Measurements from ENCODE around the gene TIAM2.

Gene TIAM2

DNA sequence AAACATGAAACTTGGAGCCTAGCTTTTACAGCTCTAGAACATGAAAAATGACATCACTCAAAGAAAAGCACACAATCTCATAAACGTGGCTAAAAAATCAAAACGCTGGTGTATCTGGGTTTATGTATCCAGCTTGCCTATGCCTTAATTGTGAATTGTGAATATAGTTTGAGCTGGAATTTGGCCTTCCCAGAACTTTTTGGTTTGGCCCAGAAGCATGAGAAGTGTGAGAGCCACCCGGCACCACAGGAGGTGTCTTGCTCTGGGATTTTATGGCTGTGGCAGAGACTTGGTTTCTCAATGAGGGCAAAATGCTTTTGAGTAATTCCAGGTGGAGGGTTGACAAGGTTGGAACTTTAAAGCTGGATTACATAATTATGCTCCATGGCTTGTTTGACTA is 69.2 kb downstream of the TIAM2 start:
- DNase-seq (ENCODE audit: low read depth) = no peak

DNA sequence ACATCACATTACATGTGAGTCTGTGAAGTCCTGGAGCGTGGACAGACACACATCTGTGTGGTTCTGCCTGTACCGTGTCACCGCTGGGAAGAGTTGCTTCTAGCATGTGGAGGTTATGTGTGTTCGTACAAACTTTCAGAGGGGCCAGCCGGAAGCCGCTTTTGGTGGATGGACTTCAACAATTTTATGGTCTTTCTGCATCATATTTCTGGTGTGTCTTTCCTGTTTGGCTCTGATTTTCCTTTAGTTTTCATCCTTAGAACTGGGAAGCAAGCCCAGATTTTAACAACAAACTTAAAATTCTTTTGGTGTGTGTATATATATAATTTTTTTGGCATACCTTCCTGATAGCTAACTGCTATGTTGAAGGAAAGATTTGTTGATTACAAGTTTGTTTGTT is 71.2 kb downstream of the TIAM2 start:
- DNase-seq (ENCODE audit: low read depth) = no peak

DNA sequence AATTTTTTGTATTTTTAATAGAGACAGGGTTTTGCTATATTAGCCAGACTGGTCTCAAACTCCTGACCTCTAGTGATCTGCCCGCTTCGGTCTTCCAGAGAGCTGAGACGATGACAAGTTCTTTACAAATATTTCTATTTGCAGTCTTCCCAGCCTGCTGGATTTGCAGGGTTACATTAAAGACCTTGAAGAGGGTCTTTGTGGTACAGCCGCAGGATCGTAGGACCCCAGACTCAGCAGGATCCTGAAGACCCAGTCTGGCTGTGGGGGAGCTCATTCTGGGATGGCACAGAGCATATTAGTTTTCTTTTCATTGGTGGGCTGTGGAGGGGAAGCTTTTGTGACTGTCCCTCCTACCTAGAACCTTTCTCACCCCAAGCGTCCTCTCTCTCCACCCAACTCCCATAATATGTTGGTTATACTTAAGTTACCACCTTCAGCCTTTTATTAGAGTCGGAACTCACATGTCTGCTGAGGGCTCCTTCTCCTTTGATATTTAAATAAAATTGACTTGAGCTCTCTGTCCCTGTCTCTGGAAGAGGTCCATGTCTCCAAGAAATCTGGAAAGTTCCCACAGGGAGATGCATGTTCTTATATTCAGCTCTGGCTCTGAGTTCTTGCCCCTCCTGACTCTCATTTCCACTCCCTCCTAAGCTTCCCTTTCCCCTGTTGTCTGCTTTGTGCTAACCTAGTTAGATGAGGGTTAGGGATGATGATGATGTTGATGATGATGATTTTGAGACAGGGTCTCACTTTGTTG is 72.0 kb downstream of the TIAM2 start:
- no peak for DNase-seq (ENCODE audit: low read depth)

DNA sequence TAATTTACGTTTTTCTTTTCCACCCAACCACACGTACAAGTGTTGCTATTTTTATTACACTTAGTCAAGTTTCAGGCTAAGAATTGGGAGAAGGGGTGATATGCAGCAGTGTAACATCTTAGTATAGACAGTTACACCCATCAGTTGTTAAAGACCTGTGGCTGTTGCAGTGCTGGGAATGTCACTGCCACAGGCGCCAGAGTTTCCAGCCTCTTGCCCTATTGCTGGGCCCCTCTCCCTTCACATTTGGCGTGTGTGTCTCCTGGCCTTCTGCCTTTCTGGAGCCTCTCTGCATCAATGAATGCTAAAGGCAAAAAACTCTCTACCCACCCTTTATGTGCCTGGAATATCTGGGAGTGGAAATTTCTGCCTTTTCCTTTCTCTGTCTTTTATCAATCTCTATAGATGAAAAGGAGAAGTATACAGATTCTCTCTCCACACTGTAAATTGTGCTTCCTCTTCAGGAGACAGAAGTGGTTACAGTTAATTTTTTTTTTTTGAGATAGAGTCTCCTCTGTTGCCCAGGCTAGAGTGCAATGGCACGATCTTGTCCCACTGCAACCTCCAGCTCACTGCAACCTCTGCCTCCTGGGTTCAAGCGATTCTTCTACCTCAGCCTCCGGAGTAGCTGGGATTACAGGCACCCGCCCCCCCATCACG is 73.0 kb downstream of the TIAM2 start:
- no peak for DNase-seq (ENCODE audit: low read depth)

DNA sequence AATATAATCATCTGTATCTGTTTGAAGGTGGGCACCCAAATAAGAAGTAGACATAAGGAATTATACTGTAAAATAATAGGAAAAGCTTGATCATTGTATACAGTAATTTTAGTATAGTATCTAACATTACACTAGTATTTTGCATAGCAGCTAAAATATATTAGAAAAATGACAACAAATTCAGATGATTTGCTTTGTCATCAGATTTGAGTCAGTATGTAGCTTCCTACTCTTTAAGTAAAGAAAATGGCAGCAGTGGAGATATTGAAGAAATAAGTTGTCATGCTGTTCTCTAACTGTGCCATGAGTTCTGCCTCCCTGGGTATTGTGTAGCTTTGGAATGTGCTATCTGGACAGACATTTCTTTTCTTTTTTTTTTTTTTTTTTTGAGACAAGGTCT is 74.4 kb downstream of the TIAM2 start:
- no peak for DNase-seq (ENCODE audit: low read depth)

DNA sequence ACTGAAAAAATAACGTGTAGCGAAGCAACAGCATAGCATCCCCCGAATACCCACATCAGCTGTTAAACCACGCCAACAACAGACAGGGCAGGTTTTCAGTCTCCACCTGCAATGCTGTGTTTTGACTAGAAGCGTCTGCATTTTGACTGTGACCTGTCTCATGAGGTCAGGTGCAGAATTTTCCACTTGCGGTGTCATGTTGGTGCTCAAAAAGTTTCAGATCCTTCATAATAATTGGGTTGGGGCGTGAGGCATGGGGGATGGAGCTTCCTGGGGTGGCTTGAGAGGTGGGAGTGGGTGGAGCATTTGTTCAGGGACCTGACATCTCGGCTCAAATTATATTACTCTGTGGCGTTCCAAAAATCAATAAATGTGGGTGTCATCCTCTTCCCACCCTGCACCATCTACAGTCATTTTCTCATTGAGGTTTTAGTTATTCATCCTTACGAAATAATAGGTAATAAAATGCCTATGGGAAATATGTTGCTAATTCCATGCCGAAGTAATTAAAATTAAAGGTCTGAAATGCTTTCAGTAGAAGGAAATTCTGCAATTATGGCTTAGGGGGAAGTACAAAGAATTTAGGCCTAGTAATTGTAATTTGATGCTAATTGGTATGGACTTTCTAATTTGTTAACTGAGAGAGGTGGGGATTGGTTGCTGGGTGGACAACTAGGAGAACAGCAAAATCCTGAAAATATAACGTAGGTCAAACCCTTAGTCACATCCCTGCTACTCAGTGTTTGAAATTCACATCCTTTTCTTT is 81.0 kb downstream of the TIAM2 start:
- DNase-seq (ENCODE audit: low read depth) = no peak

DNA sequence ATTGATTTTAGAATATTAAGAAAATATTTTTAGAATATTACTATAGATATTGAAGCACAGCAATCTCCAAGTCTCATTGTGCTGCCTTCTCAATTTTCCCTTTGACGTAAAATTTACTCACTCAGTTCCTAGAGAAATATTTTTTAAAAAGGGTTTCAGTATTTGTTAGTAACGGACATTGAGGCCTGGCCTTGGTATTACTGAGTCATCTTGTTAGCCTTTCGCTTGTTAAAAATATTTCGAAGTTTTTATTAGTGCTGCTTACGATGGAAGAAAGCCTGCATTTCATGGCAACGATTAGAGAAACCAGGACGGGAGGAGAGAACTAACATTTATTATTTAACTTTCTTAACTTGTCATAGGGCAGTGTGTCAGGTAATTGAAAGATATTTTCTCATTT is 82.2 kb downstream of the TIAM2 start:
- DNase-seq (ENCODE audit: low read depth) = no peak

DNA sequence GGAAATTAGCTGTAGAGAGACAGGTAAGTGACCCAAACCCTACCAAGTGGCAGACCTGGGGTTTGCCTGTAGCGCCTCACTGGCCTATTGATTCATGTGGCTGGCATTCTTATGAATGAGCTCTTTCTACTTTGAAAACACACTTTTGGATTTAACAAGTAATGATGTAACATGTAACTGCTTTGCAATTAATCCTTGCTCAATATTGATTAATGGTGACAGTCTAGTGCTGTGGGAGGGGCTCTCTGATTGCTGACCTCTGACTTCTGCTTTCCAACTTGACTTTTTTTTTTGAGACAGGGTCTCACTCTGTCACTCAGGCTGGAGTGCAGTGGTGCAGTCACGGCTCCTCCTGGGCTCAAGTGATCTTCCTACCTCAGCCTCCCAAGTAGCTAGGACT is 82.7 kb downstream of the TIAM2 start:
- no peak for DNase-seq (ENCODE audit: low read depth)

DNA sequence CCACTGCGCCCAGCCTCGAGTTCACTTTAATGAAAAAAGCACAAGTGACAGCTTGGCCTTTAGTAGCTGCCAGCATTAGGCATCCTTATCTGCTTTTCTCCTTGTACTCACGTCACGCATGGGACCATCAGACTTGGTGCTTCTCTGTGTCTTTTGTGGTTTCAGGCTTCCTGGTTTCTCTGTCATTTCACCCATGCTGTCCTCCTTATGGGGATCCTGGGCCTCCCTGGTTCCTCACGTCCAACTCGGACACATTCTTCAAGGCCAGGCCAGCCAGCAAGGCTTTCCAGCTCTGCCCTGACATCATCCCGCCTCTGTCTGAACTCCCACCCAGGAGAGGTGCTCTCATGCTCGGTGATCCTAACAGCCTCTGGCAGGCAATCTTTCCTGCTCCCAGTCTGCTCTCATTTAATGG is 83.2 kb downstream of the TIAM2 start:
- DNase-seq (ENCODE audit: low read depth) = no peak

DNA sequence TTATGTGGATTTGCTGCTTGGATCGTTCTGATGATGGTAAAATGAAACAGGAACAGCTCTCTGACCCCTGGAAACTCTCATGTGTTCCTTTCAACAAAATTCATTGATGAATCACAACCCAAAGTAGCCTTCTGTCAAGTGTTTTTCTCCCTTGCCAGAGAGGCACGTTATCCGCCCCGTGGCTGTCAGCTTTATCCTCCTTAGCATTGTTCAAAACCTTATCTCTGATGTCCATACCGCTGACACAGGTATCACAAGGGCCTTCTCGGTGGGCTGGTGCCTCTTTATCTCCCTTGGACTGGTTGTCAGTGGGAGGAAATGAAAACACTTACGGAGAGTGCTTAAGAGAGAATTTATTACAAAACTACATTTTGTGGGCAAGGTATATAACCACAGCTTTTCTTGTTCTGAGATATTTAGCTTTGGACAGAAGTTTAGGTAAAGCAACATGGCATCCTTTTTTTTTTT is 84.9 kb downstream of the TIAM2 start:
- no peak for DNase-seq (ENCODE audit: low read depth)

DNA sequence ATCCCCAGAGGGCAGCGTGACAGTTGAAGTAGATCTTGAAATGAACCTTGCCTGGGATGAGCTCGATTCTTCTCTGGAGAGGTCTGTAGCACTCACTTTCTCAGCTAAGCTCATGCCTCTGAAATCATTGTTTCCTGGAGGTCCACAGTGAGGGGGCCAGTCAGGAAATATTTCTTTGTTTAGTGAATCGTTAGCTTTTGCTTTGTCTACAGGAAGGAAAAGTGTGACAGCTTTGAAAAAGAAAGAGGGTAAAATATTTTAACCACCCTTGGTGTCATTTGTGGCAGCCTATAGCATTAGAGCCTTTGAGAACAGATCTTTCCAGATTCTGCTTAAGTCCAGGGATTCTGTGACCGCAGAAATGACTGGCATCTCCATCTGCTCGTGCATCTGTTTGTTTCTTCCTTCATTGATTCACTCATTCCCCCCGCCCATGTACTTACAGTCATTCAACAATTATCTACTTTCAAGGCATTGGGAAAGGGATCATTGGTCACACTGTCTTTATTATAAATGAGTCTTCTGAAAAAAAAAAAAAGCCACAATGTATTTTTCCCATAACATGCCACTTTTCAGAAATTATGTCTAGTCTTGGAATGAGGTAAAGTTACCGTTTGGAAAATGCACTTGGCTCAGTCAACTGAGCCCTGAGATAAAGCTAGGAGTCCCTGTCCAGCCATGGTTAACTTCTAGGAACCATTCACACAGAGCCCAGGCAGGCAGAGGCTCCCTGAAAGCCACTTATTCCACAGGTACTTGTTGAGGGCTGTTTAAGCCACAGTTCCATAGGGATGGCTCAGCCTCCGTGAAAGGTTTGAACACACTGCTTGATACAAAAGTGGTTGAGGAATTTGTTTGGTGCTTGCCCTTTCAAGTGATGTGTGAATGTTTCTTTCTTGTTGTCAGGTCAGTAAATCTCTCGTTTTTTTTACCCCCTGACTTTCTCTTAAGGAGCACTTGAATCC is 86.0 kb downstream of the TIAM2 start:
- no peak for DNase-seq (ENCODE audit: low read depth)

DNA sequence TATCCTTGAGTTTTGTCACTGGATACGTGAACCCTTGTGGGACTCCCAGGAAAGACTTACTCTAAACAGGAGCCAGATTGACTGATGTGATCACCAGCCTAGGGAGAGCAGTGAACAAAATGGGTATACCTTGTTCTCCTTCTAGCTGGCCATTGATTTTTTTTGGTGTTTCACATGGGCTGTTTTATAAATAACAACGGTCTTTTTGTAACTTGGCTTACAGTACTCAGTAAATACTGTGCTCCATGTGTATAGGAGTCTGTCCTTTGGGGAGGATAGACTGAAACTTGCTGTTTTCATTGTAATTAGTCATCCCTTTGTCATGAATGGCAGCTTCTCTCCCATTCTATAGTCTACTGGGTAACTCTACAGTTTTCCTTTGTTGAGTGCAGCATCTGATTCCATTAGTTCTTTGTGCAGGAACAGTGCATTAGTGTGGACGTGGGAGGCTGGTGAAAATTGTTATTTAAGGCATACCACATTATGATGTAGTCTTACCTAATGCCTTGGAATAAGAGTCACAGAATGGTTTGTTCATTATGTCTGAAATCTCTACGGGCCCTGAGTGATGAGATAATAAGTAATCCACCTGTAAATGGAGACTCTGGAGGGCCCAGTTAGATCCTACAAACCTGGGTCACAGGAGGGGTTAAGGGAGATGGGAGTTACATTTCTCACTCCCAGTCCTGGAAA is 89.5 kb downstream of the TIAM2 start:
- DNase-seq (ENCODE audit: low read depth) = no peak

DNA sequence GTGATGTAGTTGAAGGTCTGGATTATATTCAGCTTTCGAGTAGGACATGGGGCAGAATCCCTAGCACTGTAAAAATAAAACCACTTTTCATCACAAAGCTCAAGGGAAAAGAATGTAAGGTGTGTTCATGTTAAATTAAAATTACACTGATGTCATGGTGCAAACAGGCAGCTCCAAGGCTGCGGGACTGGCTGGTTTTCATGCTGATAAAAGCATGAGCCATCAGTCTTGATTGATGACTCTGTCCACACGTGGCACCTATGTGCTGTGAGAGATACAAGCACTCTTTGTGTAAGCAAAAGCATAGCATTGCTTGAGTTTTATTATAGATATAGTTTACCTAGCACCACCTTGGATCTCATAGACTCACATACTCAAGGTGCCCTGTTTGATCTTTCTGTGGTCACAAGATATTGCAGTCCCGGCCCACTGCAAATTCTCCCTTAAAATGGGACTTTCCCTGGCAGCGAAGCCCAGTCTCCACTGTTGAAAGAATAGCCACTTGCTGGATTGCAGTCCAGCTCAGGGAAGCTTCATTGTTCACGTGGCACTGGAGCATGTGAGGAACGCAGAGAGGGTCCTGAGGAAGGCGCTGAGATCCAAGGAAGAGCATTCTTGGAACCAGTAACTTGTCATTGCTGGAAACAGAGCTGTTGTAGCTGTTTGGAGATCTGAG is 90.6 kb downstream of the TIAM2 start:
- DNase-seq (ENCODE audit: low read depth) = no peak

DNA sequence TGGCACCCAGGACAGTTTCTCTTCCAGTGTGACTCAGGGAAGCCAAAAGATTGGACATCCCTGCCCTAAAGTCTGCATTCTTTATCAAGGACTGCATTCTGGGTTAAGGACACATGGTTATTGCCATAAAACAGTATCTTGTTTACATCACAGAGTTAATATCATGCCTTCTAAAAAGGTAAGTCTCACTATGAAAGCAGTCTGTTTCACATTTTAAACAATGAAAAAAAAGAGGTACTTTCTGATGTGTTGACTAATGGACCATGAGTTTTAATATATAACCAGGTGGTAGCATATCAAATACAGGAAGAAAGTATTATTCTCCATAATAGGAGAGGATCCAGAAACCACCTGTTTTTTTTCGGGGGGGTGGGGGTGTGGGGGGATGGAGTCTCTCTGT is 93.7 kb downstream of the TIAM2 start:
- DNase-seq (ENCODE audit: low read depth) = no peak

DNA sequence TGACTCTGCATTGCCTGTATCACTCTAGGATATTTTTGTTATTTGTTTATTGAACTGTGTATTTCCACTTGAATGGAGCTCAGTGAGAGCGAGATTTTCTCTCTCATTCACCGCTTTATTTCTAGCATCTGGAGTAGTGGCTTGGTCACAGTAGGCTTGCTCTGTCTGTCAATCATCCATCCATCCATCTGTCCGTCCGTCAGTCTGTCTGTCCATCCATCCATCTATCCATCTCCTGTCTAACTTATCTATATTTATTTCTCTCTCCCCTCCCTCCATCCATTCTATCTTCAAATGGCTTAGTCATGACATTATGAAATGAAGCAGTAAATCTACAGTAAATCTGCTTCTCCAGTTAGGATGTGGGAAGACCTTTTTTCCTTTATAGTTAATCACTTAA is 94.6 kb downstream of the TIAM2 start:
- DNase-seq (ENCODE audit: low read depth) = no peak

DNA sequence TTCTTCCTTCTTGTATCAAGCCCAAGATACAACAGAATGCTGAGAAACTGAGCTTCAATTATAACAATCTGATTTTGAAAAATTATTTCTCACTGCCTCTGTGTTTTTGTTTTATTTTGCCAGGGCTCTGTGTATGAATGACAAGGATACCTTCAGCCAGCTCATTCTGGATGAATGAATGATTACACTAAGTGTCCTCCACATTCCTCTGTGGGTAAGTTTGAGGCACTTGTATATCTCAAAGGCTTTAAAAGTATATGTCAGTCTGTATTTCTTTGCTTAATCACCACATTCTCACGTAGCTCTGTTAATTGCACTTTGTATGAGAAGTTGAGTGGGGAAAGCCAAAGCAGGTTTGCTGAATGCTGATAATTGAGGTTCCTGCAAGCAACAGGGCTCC is 95.1 kb downstream of the TIAM2 start:
- DNase-seq (ENCODE audit: low read depth) = no peak

DNA sequence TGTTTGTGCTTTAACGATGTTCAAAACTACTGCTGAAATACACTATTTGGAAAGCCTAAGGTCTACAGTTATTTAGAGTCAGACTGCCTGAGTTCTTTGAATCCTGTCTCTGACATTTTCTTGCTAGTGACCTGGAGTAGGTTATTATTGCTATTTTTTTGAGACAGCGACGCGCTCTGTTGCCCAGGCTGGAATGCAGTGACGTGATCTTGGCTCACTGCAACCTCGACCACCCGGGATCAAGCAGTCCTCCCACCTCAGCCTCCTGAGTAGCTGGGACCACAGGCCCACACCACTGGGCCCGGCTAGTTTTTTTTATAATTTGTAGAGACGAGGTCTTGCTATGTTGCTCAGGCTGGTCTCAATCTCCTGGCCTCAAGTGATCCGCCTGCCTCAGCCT is 96.6 kb downstream of the TIAM2 start:
- no peak for DNase-seq (ENCODE audit: low read depth)

DNA sequence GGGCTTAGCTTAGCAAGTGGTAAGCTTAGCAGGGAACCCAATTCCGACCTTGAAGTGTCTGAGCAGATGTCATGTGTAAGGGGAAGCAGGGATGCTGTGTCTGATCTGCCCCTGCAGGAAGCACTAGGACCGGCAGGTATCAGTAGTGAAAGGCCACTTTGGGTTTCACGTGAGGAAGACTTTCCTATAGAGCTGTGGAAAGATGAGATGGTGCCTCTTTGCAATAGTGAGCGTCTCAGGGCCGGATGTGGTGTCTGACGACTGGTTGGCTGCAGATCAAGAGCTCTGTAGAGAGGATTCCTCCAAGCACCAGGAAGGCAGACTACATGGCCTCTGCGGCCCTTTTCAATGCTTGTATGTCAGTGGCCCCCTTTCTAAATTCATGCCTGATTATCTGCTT is 98.3 kb downstream of the TIAM2 start:
- no peak for DNase-seq (ENCODE audit: low read depth)

DNA sequence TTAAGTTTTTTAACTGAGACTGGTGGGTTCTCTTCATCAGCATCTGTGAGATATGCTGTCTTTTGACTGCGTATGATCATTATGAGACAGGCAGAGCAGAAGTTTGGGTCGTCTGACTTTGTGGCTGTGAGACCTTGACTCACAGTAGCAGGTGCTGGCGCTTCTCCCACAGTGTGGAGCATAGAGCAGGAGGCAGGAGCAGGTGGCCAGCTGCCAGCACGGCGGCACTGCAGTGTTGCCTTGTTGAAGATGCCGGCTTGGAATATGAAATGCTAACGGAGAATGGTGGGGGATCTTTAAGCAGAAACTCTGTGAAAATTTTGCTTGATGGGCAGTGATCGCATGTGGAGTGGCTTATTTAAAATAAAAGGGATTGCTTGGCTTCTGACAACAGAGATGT is 105.0 kb downstream of the TIAM2 start:
- no peak for DNase-seq (ENCODE audit: low read depth)

DNA sequence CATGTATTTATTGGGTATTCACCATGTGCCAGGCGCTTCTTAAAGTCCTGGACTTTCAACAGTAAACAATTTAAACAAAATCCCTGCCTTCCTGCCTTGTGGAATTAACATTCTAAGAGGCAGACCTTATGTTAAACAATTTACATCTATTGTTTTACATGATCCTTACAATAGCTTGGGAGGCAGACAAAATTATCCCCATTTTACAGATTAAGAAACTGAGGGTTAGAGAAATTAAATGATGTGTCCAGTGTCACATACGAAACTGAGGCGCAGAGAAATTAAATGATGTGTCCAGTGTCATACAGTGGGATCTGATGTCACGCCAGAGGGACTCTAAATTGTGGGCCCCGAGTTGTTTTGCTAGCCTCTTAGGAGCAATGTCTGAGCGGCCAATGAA is 105.5 kb downstream of the TIAM2 start:
- DNase-seq (ENCODE audit: low read depth) = no peak

Data from non-pigmented ciliary epithelial cell (primary cell).